Activated CD4-positive, alpha-beta T cell treated with anti-CD3 and anti-CD28 coated beads for 4 hours (primary cell): ENCODE results near the gene RIMS4.
A peak's percentile ranks its signal among the peaks of the same experiment; 100 is the strongest.

ENCODE experiments used
- DNase-seq, 2 donors: peaks; one replicate each; pipeline ENCODE4 v3.0.0-alpha.2; 2020

RIMS4 gene

GRCh38 chr20:44737116-44737515 is 73.2 kb downstream of the RIMS4 start:
- DNase-seq: no peak

DNA sequence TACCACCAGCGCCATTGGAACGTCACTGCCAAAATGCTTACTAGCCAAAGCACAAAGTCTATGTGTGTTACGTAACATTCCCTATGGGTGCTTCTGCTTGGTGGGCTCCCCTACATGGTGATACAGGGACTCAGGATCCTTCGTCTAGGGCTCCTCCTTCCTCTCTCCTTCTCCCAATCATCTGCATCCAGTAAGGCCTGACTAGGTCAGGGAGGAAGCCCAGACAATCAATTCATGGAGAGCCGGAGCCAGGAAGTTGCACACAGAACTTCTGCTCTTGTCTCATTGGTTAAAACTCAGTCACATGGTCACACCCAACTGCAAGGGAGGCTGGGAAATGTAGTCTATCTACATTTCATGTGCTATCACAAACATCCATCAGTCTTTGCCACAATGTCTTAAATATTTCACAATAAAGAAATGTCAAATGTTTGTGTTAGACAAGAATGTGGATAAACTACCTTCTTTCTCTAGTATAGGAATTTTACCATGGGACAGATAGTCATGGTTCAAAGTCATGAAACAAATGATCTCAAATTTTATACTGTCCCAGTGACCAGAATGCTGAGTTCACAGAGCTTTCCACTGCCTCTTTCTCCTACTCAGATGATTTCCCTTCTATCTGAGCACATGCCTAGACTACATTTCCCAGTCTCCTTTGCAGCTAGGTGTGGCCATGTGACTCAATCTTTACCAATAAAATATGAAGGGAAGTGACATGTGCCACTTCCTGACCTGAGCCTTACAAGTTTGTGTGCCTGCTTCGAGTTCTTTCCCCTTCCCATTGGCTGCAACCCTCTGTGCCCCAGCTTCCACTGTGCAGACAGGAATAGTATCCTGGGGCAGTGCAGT is 74.0 kb downstream of the RIMS4 start:
- DNase-seq: no peak

DNA sequence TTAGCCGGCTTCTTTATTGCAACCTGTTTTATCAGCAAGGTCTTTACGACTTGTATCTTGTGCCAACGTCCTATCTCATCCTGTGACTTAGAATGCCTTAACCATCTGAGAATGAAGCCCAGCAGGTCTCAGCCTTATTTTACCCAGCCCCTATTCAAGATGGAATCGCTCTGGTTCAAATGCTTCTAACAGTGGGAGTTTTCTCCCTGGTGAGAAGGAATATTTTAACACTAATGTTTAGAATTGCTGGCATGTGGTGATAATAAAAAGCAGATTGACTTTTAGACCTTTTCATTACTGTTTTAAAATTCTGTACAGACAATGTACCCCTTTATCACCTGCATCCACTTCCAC is 74.6 kb downstream of the RIMS4 start:
- DNase-seq: no peak

DNA sequence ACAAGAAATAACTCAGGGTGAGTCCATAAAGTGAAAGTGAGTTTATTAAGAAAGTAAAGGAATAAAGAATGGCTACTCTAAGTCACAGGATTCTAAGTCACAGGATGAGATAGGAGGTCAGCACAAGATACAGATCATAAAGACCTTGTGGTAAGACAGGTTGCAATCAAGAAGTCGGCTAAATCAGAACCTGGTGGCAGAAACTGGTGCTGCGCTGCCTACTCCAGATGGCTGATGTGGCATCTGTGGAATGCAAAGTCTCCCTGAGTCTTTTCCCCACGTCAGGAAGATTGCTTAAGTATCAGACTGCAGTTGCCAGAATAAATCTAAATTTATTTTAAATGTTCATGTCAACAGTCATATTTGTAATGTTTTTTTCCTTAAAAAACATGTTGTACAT is 75.4 kb downstream of the RIMS4 start:
- DNase-seq: no peak

- peak; percentile 43 to 45 for DNase-seq
Observed at GRCh38 chr20:44733341-44734069, 76.8 kb downstream of the RIMS4 start.

DNA sequence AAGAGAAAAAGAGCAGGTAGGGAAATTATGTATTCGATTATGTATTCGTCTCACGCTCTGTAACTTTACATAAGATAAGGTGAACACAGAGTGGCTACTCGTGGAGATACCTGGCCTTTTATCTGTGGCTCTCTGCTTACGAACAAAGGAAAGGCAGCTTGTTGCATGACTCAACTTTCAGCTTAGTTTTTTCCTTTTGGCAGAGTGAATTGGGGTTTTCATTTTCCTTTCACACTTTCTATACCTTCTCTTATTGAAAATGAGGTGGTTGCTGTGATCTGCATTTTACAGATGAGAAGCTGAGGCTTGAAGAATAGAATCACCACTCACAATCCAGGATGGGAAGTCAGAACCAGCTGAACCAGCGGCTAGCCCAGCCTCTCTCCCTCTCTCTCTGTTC is 78.0 kb downstream of the RIMS4 start:
- DNase-seq: no peak

DNA sequence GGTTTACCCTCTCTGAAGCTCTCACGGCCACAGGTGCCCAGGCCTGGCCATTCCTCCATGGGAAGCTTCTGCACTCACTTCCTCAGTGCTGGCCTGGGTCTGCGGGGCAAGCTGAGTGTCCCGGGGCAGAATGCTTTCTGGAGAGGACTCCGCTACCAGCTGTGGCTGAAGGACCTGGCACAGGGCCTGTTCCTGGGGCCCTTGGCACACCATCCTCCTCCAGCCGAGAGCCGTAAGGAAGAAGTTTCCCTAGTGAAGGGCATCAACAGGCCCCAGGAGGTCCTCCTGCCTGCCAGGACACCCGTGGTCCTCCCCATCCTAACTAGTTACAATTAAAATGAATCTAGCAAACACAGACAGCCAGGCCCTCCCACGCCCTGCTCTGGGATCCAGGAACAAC is 78.7 kb downstream of the RIMS4 start:
- no peak for DNase-seq

DNA sequence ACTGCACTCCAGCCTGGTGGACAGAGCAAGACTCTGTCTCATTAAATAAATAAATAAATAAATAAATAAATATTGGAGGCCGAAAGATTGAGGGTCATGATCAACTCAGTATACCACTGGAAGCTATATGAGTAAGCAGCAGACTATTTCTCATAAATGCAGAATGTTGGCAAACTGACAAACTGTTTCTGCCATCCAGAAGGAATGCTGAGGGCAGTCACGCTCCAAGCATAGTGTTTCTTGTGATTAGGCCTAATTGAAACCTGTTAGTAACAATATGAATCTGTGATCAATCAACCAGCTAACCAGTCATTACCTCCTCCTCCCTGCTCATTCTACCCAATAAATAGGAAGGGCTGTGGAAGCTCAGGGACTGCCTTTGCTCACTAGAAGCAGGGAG is 79.9 kb downstream of the RIMS4 start:
- DNase-seq: no peak

DNA sequence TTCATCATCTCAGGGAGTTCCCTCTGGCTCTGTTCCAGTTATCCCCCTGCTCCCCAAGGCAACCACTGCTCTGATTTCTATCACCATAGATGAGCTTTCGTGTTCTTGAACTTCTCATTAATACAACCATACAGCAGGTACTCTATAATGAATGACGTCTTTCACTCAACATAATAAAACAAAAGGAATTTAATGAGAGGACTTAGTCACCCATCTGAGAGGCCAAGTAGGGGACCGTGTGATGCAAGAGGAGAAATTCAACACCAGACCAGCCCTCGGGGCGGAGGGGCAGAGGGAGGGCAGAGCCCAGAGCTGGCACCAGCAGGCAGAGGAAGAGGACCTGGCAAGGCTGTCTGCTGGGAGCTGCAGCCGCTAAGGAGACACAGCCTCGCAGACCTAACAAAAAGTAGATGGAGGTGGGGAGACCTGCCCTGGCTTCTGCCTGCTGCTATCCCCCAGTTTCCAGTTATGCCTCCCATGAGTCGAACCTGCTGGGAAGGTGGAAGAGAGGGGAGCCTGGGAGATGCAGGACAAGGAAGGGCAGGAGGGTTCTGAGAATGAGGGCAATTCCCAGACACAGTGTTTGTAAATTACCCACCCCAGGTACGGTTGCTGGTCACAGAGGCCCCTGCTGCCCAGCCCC is 81.4 kb downstream of the RIMS4 start:
- no peak for DNase-seq

GRCh38 chr20:44727651-44728050 is 82.7 kb downstream of the RIMS4 start:
- DNase-seq: no peak

GRCh38 chr20:44727039-44727438 is 83.3 kb downstream of the RIMS4 start:
- DNase-seq: no peak

DNA sequence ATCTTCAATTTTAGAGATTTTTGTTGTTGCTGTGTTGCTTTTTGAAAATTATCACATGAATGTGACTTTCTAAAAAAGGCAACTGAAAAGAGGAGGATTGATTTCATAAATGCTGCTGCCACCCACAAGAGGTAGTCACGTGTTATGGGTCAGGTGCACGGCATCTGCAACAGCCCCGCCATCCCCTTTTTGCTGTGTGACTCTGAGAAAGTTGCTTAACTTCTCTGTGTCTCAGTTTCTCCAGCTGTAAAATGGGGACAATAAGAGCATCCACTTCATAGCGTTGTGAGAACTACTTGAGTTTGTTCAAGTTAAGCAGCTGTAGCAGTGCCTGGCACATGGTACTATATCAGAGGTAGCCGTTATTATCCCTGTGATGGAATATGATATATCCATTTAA is 84.5 kb downstream of the RIMS4 start:
- DNase-seq: no peak

GRCh38 chr20:44724423-44725091 is 85.8 kb downstream of the RIMS4 start:
- no peak for DNase-seq

GRCh38 chr20:44723798-44724362 is 86.5 kb downstream of the RIMS4 start:
- no peak for DNase-seq

- no peak for DNase-seq
Observed at GRCh38 chr20:44723391-44723790, 87.0 kb downstream of the RIMS4 start.

DNA sequence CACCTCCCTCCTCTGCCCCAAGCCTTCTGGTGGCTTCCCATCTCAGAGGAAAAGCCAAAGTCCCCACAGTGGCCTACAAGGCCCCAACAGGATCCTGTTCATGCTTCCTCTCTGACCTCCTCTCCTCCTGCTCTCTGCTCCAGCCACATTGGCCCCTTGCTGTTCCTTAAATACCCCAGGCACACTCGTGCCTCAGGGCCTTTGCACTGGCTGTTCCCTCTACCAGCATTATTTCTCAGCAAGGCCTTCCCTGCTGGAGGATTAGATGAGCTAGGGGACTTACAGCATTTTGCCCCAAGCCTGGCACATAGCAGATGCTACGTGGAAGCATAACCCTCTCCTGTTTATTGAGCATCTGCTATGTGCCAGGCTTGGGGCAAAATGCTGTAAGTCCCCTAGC is 87.4 kb downstream of the RIMS4 start:
- no peak for DNase-seq

- DNase-seq: no peak
Observed at GRCh38 chr20:44721785-44722054, 88.6 kb downstream of the RIMS4 start.

GRCh38 chr20:44720997-44721784 is 89.2 kb downstream of the RIMS4 start:
- no peak for DNase-seq

DNA sequence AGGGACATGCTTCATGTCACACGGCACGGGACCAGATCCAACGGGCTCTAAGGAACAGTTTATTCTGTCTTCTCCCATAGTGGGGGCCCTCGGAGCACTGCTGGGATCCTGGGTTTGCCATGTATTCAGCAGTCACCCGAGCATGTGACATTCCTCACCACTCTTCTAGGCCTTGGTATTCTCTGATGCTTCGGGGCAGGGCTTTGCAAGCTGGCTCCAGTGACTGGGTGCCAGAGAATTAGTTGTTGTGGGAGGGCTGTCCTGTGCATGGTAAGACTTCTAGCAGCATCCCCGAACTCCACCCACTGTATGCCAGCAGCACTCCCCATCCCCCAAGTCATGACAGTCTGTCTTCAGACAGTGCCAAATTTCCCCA is 89.7 kb downstream of the RIMS4 start:
- no peak for DNase-seq

DNA sequence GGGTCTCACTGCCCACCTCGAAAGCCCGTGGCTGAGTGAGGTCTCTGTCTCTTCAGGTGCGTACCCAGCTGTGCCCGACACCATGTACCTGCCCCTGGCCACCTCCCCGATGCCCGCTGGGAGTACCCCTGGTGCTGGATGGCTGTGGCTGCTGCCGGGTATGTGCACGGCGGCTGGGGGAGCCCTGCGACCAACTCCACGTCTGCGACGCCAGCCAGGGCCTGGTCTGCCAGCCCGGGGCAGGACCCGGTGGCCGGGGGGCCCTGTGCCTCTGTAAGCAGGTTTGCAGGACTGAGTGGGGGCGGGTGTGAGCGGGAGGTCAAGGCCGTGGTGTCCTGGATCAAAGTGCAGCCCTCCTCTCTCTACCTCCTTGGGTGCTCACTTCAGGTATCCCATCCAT is 90.5 kb downstream of the RIMS4 start:
- DNase-seq: no peak

DNA sequence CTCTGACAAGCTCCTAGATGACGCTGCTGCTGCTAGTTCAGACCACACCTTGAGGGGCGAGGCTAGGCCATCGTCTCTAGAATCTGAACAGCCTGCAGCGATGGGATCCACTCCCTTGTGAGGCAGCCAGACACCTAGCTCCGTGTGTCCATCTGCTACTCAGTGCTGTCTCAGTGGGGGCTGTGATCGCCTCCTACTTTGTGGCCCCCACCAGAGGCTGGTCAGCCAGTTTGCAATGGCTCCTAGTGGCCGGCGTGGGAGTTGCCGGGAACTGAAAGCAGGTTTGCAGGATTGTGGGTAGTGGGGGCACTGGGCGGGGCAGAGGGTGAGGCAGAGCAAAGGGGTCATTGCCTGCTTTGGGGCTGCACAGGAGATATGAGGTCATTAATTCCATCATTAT is 92.4 kb downstream of the RIMS4 start:
- DNase-seq: no peak

DNA sequence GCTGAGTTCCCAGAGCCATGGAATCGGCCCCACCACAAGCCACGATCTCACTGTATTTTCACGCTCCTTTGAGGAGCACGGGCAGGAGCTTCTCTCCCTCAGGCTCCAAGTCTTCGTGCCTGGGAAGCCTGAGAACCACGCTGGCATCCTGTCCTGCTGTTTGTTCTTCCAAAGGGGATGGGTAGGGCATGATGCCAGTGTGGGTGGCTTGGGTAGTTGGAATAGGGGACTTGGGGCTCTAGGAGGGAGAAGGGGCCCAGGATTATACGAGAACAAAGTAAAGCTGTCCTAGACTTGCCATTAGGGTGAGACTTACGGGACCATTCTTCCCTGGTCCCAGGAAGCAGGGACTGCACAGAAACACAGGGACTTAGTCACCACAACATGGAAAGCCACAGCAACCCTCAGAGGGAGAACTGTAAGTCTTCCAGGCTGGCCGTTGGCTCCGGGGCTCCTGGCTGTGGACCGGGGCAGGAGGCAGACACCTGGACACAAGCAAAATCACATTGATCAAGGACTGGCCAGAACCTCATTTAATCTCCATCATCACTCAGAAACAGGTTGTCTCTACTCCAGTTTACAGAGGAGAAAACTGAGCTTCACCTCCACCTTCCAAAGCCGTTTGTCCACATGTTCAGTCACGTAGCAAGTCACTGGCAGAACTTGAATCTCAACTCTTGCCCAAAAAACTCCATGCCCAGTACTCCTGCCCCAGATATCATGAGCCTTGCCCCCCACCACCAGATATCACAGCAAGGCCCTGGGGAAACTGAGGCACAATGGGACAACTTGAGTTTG is 93.8 kb downstream of the RIMS4 start:
- no peak for DNase-seq
